ENCODE data around the gene FAHD2B.
A peak's percentile ranks its signal among the peaks of the same experiment; 100 is the strongest.
"Not testable (repeated sequence)": the region's sequence is repeated elsewhere in the genome, so short reads cannot be mapped to it uniquely, and the experiment has no call there.

The FAHD2B gene

DNA sequence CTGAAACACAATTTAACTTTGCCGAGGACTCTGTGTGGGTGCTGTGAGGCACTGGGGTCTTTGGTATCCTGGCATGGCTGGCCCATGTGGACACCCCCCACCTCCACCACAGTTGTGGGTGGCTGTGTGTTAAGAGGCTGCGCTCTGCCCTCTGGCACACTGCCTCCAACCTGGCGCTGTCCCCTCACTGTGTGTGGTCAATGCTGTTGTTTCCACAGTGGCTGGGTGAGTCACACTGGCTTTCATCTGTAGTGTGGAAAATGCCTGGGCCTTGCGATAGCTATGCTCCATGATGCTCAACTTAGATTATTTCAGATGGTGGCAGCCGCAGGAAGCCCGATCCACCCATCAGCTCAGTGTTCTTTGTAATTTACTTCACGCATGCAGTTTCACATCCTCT lies 9.6 kb downstream of the FAHD2B start:
- not testable (repeated sequence) for H3K4me1 Mint-ChIP-seq; H3K9me3 Mint-ChIP-seq; ATAC-seq (ENCODE audit: low read depth); DNase-seq (ENCODE audit: low spot score in 2 of 2); H3K4me3 Mint-ChIP-seq; H3K36me3 Mint-ChIP-seq; H3K27ac Mint-ChIP-seq; H3K27me3 Mint-ChIP-seq

DNA sequence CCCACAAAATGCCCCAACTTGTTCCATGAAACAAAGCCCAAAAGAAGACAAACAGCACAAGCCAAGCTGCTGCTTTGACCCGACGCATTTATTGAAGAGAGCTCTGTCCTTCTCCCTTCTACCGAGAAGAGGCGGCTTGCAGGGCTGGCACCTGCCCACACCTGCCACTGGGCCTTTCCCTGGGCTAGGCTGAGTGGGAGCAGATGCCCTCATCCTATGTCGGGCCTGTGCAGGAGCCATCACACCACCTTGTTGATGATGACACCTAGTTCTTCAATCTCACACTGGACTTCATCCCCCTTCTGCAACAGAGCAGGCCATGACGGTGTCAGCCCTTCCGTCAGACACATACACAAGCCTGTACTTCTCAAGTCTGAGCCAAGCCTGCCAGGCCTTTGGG lies 11.2 kb downstream of the FAHD2B start:
- not testable (repeated sequence) for H3K36me3 Mint-ChIP-seq; ATAC-seq (ENCODE audit: low read depth); H3K27ac Mint-ChIP-seq; H3K9me3 Mint-ChIP-seq; H3K27me3 Mint-ChIP-seq; H3K4me3 Mint-ChIP-seq; H3K4me1 Mint-ChIP-seq; DNase-seq (ENCODE audit: low spot score in 2 of 2)

DNA sequence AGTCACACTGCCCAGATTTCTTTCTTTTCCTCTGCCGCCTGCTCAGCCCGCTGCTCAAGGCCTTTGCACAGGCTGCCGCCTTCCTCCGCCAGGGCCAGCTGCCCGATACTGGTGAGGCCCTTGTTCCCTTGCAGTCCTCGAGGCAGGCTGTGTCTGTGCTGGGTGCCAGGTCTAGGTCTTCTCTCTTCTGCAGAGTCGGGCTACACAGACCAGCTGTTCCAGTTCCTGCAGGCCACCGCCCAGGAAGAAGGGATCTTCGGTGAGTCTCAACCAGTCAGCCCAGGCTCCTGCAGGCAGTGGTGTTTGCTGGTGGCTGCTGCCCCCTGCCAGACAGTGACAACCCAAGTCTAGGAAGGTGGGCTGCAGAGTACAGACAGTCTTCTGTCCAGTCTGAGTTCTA lies 12.5 kb downstream of the FAHD2B start:
- not testable (repeated sequence) for ATAC-seq (ENCODE audit: low read depth)

DNA sequence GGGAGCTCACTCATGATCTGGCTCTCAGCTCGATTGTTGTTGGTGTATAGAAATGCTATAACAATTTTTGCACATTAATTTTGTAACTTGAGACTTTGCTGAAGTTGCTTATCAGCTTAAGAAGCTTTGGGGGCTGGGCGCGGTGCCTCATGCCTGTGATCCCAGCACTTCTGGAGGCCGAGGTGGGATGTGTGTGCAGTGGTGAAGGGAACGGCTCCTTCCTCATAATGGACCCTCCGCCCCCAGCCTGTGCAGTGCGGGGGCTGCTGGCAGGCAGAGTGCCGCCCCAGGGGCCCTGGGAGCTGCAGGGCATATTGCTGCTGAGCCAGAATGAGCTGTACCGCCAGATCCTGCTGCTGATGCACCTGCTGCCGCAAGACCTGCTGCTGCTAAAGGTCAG lies 13.8 kb downstream of the FAHD2B start:
- not testable (repeated sequence) for H3K9me3 Mint-ChIP-seq; H3K27me3 Mint-ChIP-seq; DNase-seq (ENCODE audit: low spot score in 2 of 2); ATAC-seq (ENCODE audit: low read depth); H3K4me3 Mint-ChIP-seq; H3K4me1 Mint-ChIP-seq; H3K27ac Mint-ChIP-seq; H3K36me3 Mint-ChIP-seq

More for the DNA sequence above, 12.5 kb downstream of the FAHD2B start:
- H3K4me1 Mint-ChIP-seq; H3K4me3 Mint-ChIP-seq; H3K36me3 Mint-ChIP-seq; H3K9me3 Mint-ChIP-seq; H3K27me3 Mint-ChIP-seq; DNase-seq (ENCODE audit: low spot score in 2 of 2); H3K27ac Mint-ChIP-seq: not testable (repeated sequence)

DNA sequence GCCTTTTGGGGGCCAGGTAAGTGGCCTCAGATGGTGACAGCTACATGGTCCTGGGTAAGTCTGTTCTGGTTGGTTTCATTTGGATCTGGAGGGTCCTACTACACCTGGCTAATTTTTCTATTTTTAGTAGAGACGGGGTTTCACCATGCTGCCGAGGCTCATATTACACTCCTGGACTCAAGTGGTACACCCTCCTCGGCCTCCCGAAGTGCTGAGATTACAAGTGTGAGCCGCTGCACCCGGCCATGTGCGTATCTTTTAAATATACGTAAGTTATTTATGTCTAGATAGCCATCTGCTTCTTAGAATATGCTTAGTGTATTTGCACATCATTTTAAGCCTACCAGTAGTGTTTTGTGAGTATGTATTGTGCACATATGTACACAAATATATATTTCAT lies 17.5 kb downstream of the FAHD2B start:
- not testable (repeated sequence) for H3K9me3 Mint-ChIP-seq; DNase-seq (ENCODE audit: low spot score in 2 of 2); H3K4me1 Mint-ChIP-seq; H3K27me3 Mint-ChIP-seq; H3K36me3 Mint-ChIP-seq; H3K27ac Mint-ChIP-seq; H3K4me3 Mint-ChIP-seq; ATAC-seq (ENCODE audit: low read depth)

DNA sequence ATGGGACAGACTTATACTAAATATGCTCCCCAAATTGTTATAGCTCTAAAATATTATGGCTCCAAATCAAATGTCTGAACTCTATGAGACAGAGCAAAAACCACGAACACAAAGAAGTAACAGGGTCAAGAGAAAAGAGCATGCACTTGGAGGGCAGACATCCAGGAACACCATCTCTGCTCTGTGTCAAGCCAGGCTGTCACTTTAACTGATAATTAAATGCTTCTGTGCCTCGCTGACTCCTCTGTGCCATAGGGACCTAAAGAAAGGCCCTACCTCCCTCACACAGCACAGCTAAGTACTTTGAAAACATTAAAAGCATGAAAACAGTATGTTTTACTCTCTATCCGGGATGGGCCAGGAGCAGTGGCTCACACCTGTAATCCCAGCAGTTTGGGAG lies 23.8 kb downstream of the FAHD2B start:
- H3K9me3 Mint-ChIP-seq; H3K27ac Mint-ChIP-seq; H3K4me1 Mint-ChIP-seq; DNase-seq (ENCODE audit: low spot score in 2 of 2); H3K27me3 Mint-ChIP-seq; ATAC-seq (ENCODE audit: low read depth); H3K4me3 Mint-ChIP-seq; H3K36me3 Mint-ChIP-seq: not testable (repeated sequence)

DNA sequence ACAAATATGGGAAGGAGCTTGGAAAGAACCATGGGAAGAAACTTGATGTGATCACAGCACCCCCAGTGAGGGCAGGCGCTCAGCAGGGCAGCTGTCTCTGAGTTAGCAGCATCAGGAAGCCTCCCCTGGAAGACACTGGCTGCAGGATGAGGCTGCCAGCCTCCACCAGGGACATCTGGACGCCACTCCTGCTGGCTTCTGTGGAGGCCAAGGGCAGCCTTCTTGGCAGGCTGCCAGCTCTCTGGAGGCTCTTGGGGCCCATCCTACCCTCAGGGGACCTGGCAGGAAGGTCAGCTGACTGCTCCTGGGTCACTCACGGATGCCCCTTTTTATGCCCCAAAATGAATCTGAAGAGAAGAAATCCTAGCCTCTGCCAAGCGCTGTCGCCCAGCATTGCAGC lies 26.0 kb downstream of the FAHD2B start:
- not testable (repeated sequence) for ATAC-seq (ENCODE audit: low read depth); H3K4me1 Mint-ChIP-seq; H3K9me3 Mint-ChIP-seq; H3K4me3 Mint-ChIP-seq; DNase-seq (ENCODE audit: low spot score in 2 of 2); H3K27me3 Mint-ChIP-seq; H3K27ac Mint-ChIP-seq; H3K36me3 Mint-ChIP-seq

DNA sequence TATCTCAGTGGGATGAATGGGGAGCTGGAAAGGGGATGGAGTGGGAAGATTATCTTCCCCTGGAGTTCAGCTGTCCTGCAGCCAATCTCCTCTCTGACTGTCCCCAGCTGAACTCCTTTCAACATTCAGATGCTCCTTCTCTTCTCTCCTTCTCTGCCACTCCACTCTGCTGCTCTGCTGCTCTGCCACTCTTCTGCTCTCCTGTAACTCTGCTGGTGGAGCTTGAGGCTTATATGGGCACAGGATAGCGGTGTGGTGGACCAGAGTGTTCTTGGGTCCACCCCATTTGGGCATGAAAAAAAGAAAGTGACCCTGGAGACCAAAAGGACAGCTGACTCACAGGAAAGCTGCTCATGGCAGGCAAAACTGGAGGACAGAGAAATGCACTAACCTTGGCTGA lies 26.6 kb downstream of the FAHD2B start:
- no peaks in the 10 kb centered on the region for H3K4me1 Mint-ChIP-seq
- no peaks in the 10 kb centered on the region for H3K9me3 Mint-ChIP-seq
- DNase-seq (ENCODE audit: low spot score in 2 of 2) (no peak), ATAC-seq (ENCODE audit: low read depth) (no peak)
- H3K4me3 Mint-ChIP-seq = no peak overlapping the region
- H3K36me3 Mint-ChIP-seq = no peaks in the 10 kb centered on the region
- H3K27me3 Mint-ChIP-seq = peaks cover 5% of the 10 kb centered on the region
- H3K27ac Mint-ChIP-seq = no peak overlapping the region

DNA sequence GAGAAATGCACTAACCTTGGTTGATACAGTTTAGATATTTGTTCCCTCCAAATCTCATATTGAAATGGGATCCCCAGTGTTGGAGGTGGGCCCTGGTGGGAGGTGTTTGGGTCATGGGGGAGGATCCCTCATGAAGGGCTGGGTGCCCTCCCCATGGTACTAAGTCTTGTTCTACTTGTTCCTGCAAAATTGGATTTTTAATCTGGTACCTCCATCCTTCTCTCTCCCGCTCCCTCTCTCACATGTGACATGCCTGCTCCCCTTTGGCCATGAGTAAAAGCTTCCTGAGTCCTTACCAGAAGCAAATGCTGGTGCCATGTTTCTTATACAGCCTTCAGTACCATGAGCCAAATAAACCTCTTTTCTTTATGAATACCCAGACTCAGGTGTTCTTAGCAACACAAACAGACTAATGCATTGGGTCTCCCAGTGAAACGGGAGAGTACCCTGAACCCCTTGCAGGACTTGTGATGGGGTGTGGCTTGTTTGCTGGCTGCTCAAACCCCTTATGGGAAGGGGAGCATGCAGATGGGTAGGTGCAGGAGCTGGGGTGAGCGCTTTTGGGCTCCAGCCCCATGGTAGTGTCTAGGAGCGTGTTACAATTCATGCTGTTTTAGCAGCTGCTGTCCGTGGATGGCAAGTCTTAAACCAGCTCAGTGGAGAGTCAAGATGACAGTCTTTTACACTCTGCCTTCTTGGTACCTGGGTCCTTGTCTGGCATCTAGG lies 27.2 kb downstream of the FAHD2B start:
- no peaks in the 10 kb centered on the region for H3K9me3 Mint-ChIP-seq
- ATAC-seq (ENCODE audit: low read depth) = no peak

DNA sequence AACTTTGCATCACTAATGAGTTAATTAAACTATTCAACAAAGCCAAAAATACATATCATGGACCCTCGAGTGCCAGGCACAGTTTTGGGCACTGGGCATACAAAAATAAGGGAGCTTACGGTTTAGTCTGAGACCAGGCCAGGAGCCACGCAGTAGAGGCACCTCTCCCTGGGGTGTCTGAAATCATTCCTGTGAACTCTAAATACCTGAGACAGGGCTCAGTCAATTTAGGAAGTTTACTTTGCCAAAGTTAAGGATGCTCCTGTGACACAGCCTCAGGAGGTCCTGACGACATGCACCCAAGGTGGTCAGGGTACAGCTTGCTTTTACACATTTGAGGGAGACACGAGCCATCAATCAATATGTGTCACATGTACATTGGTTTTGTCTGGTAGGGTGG lies 28.7 kb downstream of the FAHD2B start:
- H3K4me1 Mint-ChIP-seq; H3K9me3 Mint-ChIP-seq; H3K36me3 Mint-ChIP-seq; ATAC-seq (ENCODE audit: low read depth); H3K4me3 Mint-ChIP-seq; H3K27ac Mint-ChIP-seq; DNase-seq (ENCODE audit: low spot score in 2 of 2); H3K27me3 Mint-ChIP-seq: not testable (repeated sequence)

More for the DNA sequence above, 27.2 kb downstream of the FAHD2B start:
- Mint-ChIP-seq H3K4me1 (no peaks in the 10 kb centered on the region), H3K27me3 (peaks cover 8% of the 10 kb centered on the region), H3K27ac (no peak overlapping the region), H3K36me3 (no peaks in the 10 kb centered on the region), H3K4me3 (no peak overlapping the region)
- DNase-seq (ENCODE audit: low spot score in 2 of 2) = no peak

DNA sequence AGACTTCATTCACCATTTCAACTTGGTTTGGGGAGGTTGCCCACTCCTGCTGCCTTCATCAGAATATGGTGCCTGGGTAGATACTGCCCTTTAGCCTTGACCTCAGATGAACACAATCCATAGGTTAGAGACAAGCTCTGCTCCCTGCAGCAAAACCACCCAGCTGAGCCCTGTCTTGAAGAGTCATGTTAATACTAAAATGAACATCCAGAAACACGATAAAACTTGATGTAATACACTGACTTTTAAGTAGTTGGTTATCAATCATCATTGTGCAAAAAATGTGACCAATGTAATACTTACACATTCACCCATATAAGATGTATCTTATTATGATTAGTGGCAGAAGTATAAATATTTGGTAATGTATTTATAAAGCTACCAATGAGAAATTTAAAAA lies 32.7 kb downstream of the FAHD2B start:
- DNase-seq (ENCODE audit: low spot score in 2 of 2); H3K27ac Mint-ChIP-seq; H3K27me3 Mint-ChIP-seq; H3K4me1 Mint-ChIP-seq; H3K4me3 Mint-ChIP-seq; ATAC-seq (ENCODE audit: low read depth); H3K9me3 Mint-ChIP-seq; H3K36me3 Mint-ChIP-seq: not testable (repeated sequence)

DNA sequence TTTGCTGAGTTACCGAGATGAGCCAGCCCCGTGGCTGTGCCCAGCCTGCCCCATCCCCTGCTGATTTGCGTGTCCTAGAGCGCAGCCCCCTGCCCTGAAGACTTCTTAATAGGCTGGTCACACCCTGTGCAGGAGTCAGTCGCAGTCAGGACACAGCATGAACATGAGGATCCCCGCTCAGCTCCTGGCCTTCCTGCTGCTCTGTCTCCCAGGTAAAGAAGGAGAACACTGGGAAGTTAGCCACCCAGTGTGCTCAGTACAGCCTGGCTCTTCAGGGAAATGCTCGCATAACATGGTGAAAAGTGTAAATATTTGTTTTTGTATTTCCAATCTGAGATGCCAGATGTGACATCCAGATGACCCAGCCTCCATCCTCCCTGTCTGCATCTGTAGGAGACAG lies 34.9 kb downstream of the FAHD2B start:
- not testable (repeated sequence) for H3K4me1 Mint-ChIP-seq; H3K4me3 Mint-ChIP-seq; H3K36me3 Mint-ChIP-seq; H3K9me3 Mint-ChIP-seq; DNase-seq (ENCODE audit: low spot score in 2 of 2); H3K27me3 Mint-ChIP-seq; ATAC-seq (ENCODE audit: low read depth); H3K27ac Mint-ChIP-seq

DNA sequence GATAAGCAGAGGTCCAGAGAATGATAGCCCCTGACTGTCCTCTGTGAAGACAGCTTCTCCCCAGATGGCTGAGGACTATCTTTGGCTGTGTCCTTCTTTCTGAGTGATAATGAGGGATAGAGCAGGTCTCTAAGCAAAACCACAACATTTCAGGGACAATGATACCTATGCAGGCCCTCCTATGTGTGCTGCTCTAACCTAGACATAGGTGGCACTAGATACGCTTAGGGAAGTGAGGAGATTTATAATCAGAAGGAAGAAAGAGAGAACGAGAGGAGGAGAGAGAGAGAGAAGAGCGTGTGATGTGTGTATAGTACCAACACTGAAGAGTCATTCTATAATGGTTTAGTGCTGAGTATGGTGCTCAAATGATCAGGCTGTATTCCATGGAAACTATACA lies 38.5 kb downstream of the FAHD2B start:
- not testable (repeated sequence) for H3K4me3 Mint-ChIP-seq; DNase-seq (ENCODE audit: low spot score in 2 of 2); H3K9me3 Mint-ChIP-seq; H3K27me3 Mint-ChIP-seq; ATAC-seq (ENCODE audit: low read depth); H3K36me3 Mint-ChIP-seq; H3K4me1 Mint-ChIP-seq; H3K27ac Mint-ChIP-seq

DNA sequence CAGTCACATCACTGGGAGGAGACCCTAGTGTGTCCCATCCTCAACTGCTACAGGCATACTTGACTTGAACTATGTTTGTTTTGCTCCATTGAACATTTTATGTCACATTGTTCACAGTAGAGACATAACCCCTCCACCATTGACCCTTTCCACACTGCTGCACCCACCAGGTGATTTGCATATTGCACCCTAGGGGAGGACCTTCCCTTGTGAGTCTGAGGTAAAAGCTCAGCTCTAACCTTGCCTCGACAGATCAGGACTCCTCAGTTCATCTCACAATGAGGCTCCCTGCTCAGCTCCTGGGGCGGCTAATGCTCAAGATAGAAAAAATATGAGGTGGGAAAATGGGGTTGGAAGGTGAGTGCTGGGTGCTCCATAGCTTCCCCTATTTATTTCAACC lies 44.6 kb downstream of the FAHD2B start:
- Mint-ChIP-seq H3K4me1 (peaks cover 30% of the 10 kb centered on the region), H3K4me3 (peak overlapping the region; percentile 72), H3K27ac (peak overlapping the region; percentile 55)
- DNase-seq (ENCODE audit: low spot score in 2 of 2) = peak in 1 of 2 donors; percentile 4
- ATAC-seq (ENCODE audit: low read depth) = peak; percentile 63
- not testable (repeated sequence) for H3K36me3 Mint-ChIP-seq, H3K9me3 Mint-ChIP-seq, H3K27me3 Mint-ChIP-seq

DNA sequence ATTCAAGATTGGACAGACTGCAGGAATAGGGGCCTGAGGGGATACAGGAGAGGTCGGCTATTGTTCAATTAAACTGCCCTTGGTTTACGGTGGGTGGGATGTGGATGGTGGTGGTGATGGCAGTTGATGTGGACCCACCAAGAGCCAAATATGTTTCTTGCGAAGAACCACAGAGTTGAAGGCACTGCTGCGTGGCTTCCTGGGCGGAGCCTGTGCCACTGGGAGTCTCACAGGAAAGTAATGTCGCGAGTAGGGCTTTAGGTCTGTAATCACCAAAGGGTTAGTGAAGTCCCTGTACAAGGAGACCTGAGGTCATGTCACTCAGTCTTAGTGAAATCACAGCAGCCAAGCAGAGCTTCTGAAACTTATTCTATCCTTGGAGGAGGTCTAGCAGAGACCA lies 46.2 kb downstream of the FAHD2B start:
- Mint-ChIP-seq H3K4me1 (peaks cover 35% of the 10 kb centered on the region), H3K4me3 (peak overlapping the region; percentile 71)
- not testable (repeated sequence) for DNase-seq (ENCODE audit: low spot score in 2 of 2)

More for the DNA sequence above, 46.2 kb downstream of the FAHD2B start:
- H3K36me3 Mint-ChIP-seq, H3K9me3 Mint-ChIP-seq, H3K27me3 Mint-ChIP-seq: not testable (repeated sequence)
- peak; percentile 62 for ATAC-seq (ENCODE audit: low read depth)
- H3K27ac Mint-ChIP-seq = peak overlapping the region; percentile 83

All from memory B cell (primary cell).